H1 (cell line): Measurements from ENCODE around the gene SEPTIN7. TPM values are rescaled to one million over a fixed set of nuclear protein-coding genes. Genes with fewer than 3 reads are reported as not detected.

Source experiments
- CTCF ChIA-PET: fragments of 300-600 bp; sonication (Branson Sonifier 250); formaldehyde crosslinking; loops from one replicate; lab custom pipeline; 2021; ENCODE audit not compliant: partially characterized antibody; lab: Charles Lee
- POLR2A ChIA-PET: fragments of 300-600 bp; sonication (Branson Sonifier 250); formaldehyde crosslinking; loops from one replicate; lab custom pipeline; 2021; ENCODE audit warnings: inconsistent platforms; ENCODE audit not compliant: partially characterized antibody; lab: Charles Lee
- DNase-seq, 2 experiments: peaks; one replicate each; pipeline versions ENCODE4 v3.0.0 to v3.0.0-alpha.2; 2010 to 2022; ENCODE audit warnings: low spot score in 2 of 2, low read depth in 1 of 2, mixed read lengths in 1 of 2
- FAIRE-seq: peaks from 2 replicates; lab custom pipeline; 2011; peaks lifted over from hg19 to GRCh38; lab: Jason Lieb, UNC
- H2AFZ ChIP-seq: 2 replicates; pipeline ENCODE4 v1.8.1; 2012; ENCODE audit warnings: low read length, inconsistent platforms
- H2AK5ac ChIP-seq: 2 replicates; pipeline ENCODE4 v1.6.1; 2013; ENCODE audit warnings: low read depth, low read length
- H2BK120ac ChIP-seq: replicated peaks from 2 replicates; pipeline ENCODE3; 2013; ENCODE audit warnings: low read depth, low read length, inconsistent platforms
- H2BK12ac ChIP-seq: 2 replicates; pipeline ENCODE4 v1.6.1; 2013; ENCODE audit warnings: low read depth, low read length
- H2BK15ac ChIP-seq: 2 replicates; pipeline ENCODE4 v1.6.1; 2013; ENCODE audit warnings: low read length
- H2BK20ac ChIP-seq: 2 replicates; pipeline ENCODE4 v1.6.1; 2013; ENCODE audit warnings: low read length
- H2BK5ac ChIP-seq: 2 replicates; pipeline ENCODE4 v1.6.1; 2013; ENCODE audit warnings: low read depth, low read length
- H3K14ac ChIP-seq: 2 replicates; pipeline ENCODE4 v1.6.1; 2013; ENCODE audit warnings: inconsistent platforms; ENCODE audit not compliant: insufficient read length
- H3K18ac ChIP-seq: 2 replicates; pipeline ENCODE4 v1.6.1; 2013; ENCODE audit warnings: low read length; ENCODE audit errors: extremely low read depth
- H3K23ac ChIP-seq: 2 replicates; pipeline ENCODE4 v1.6.1; 2013; ENCODE audit warnings: inconsistent platforms; ENCODE audit not compliant: insufficient read length
- H3K23me2 ChIP-seq: 2 replicates; pipeline ENCODE4 v1.6.1; 2013; ENCODE audit warnings: low read depth, low read length
- H3K27ac ChIP-seq: 2 replicates; pipeline ENCODE4 v1.6.1; 2011; ENCODE audit warnings: low read depth, low read length, inconsistent platforms
- H3K27me3 ChIP-seq, 4 experiments: replicated peaks in 1 of 4; 1 replicate in 1 of 4; 2 replicates in 3 of 4; pipeline versions ENCODE4 v1.6.1 to v1.8.1; 2011 to 2013; ENCODE audit warnings: low read length in 3 of 4, mild to moderate bottlenecking in 3 of 4, inconsistent platforms in 2 of 4, mixed read lengths in 2 of 4, moderate library complexity in 1 of 4; ENCODE audit not compliant: control insufficient read depth in 3 of 4, insufficient read depth in 3 of 4; ENCODE audit errors: extremely low read depth in 1 of 4
- H3K36me3 ChIP-seq, 4 experiments: 2 replicates each; pipeline versions ENCODE4 v1.6.1 to v1.8.1; 2011 to 2013; ENCODE audit warnings: mild to moderate bottlenecking in 4 of 4, low read length in 3 of 4, moderate library complexity in 2 of 4, control low read depth in 1 of 4, inconsistent platforms in 1 of 4; ENCODE audit not compliant: insufficient read depth in 4 of 4, control insufficient read depth in 2 of 4
- H3K4ac ChIP-seq: replicated peaks from 2 replicates; pipeline ENCODE3; 2013; ENCODE audit warnings: low read length, low read depth, mixed read lengths, inconsistent platforms; ENCODE audit not compliant: insufficient read length
- H3K4me1 ChIP-seq, 4 experiments: replicated peaks in 1 of 4; 1 replicate in 1 of 4; 2 replicates in 3 of 4; pipeline versions ENCODE4 v1.6.1 to v1.8.1; 2011 to 2013; ENCODE audit warnings: low read length in 3 of 4, inconsistent platforms in 2 of 4, mixed read lengths in 1 of 4; ENCODE audit not compliant: insufficient read depth in 4 of 4, control insufficient read depth in 3 of 4
- H3K4me2 ChIP-seq, 2 experiments: 2 replicates each; pipeline versions ENCODE4 v1.6.1 to v1.8.1; 2011 to 2013; ENCODE audit warnings: low read depth in 2 of 2, low read length in 2 of 2, control low read depth in 1 of 2, inconsistent platforms in 1 of 2, mild to moderate bottlenecking in 1 of 2; ENCODE audit not compliant: insufficient read depth in 1 of 2
- H3K4me3 ChIP-seq, 4 experiments: fragments of 200-600, 300-600 bp in 1 of 4; sonication (generic), shearing (Covaris generic), sonication (Bioruptor Twin) in 1 of 4; 2 replicates each; pipeline versions ENCODE4 v1.5.1 to v1.8.1; 2011 to 2016; ENCODE audit warnings: low read length in 4 of 4, low read depth in 3 of 4, control low read depth in 2 of 4, inconsistent platforms in 2 of 4, mild to moderate bottlenecking in 2 of 4, mixed read lengths in 1 of 4, moderate library complexity in 1 of 4; ENCODE audit not compliant: insufficient read depth in 2 of 4; ENCODE audit errors: extremely low read depth in 1 of 4
- H3K56ac ChIP-seq: replicated peaks from 2 replicates; pipeline ENCODE3; 2013; ENCODE audit warnings: low read depth, mild to moderate bottlenecking, mixed read lengths, low read length, inconsistent platforms; ENCODE audit not compliant: insufficient read length
- H3K79me1 ChIP-seq: 2 replicates; pipeline ENCODE4 v1.6.1; 2013; ENCODE audit warnings: low read depth, low read length, control low read depth
- H3K79me2 ChIP-seq, 2 experiments: 2 replicates each; pipeline versions ENCODE4 v1.6.1 to v1.8.1; 2012 to 2013; ENCODE audit warnings: low read length in 2 of 2, mild to moderate bottlenecking in 2 of 2, inconsistent platforms in 1 of 2; ENCODE audit not compliant: insufficient read depth in 2 of 2, control insufficient read depth in 1 of 2
- H3K9ac ChIP-seq, 4 experiments: replicated peaks in 1 of 4; 1 replicate in 1 of 4; 2 replicates in 3 of 4; pipeline versions ENCODE4 v1.6.1 to v1.8.1; 2011 to 2013; ENCODE audit warnings: low read depth in 3 of 4, low read length in 3 of 4, control low read depth in 2 of 4, mild to moderate bottlenecking in 2 of 4, moderate library complexity in 2 of 4, inconsistent platforms in 1 of 4; ENCODE audit errors: extremely low read depth in 1 of 4
- H3K9me3 ChIP-seq, 2 experiments: 2 replicates each; pipeline versions ENCODE4 v1.6.1 to v1.8.1; 2012 to 2013; ENCODE audit warnings: mild to moderate bottlenecking in 2 of 2, moderate library complexity in 2 of 2, control low read depth in 1 of 2, inconsistent platforms in 1 of 2, low read depth in 1 of 2, low read length in 1 of 2, mixed read lengths in 1 of 2; ENCODE audit not compliant: insufficient read depth in 2 of 2
- H4K20me1 ChIP-seq, 2 experiments: replicated peaks in 1 of 2; 2 replicates each; pipeline versions ENCODE3 to v1.8.1; 2011 to 2013; ENCODE audit warnings: inconsistent platforms in 2 of 2, low read length in 2 of 2, mild to moderate bottlenecking in 1 of 2; ENCODE audit not compliant: insufficient read depth in 2 of 2, control insufficient read depth in 1 of 2
- H4K5ac ChIP-seq: 2 replicates; pipeline ENCODE4 v1.6.1; 2013; ENCODE audit warnings: low read length, low read depth, mixed read lengths, inconsistent platforms; ENCODE audit not compliant: insufficient read length
- H4K8ac ChIP-seq: 2 replicates; pipeline ENCODE4 v1.8.0; 2013; ENCODE audit warnings: mild to moderate bottlenecking, moderate library complexity, low read length, inconsistent platforms; ENCODE audit not compliant: insufficient read depth; ENCODE audit errors: extremely low read depth
- H4K91ac ChIP-seq: replicated peaks from 2 replicates; pipeline ENCODE3; 2013; ENCODE audit warnings: low read length, mixed read lengths, inconsistent platforms; ENCODE audit not compliant: insufficient read length
- ASH2L ChIP-seq: fragments of 200-600, 300-600 bp; sonication (generic); IDR thresholded peaks from one replicate; pipeline ENCODE4 v1.7.1; 2017; ENCODE audit warnings: low read length
- CTBP2 ChIP-seq: IDR thresholded peaks from 2 replicates; pipeline ENCODE4 v1.7.0; 2011; ENCODE audit warnings: borderline replicate concordance, mild to moderate bottlenecking, moderate library complexity, mixed read lengths, low read length; ENCODE audit not compliant: insufficient read depth, insufficient read length
- EZH2 ChIP-seq: fragments of 200-600 bp; sonication (generic); IDR thresholded peaks from 2 replicates; pipeline ENCODE4 v1.7.1; 2012; ENCODE audit warnings: low read depth, mild to moderate bottlenecking, moderate library complexity, low read length, inconsistent platforms; ENCODE audit not compliant: severe bottlenecking
- GTF2F1 ChIP-seq: IDR thresholded peaks from 2 replicates; pipeline ENCODE4 v1.6.1; 2012; ENCODE audit warnings: low read depth, low read length, improper control_type of control experiment, borderline replicate concordance
- MAFK ChIP-seq: IDR thresholded peaks from 2 replicates; pipeline ENCODE4 v1.6.1; 2012; ENCODE audit warnings: low read depth, mild to moderate bottlenecking, improper control_type of control experiment, low read length
- POLR2AphosphoS5 ChIP-seq: IDR thresholded peaks from 2 replicates; pipeline ENCODE4 v1.6.1; 2011; ENCODE audit warnings: low read depth, low read length
- RAD21 ChIP-seq, 2 experiments: IDR thresholded peaks in 1 of 2; conservative IDR thresholded peaks in 1 of 2; 2 replicates each; pipeline ENCODE4 v1.6.1; 2011; ENCODE audit warnings: low read depth in 2 of 2, low read length in 2 of 2, improper control_type of control experiment in 1 of 2, inconsistent platforms in 1 of 2, mild to moderate bottlenecking in 1 of 2, moderate library complexity in 1 of 2
- RFX5 ChIP-seq: IDR thresholded peaks from 2 replicates; pipeline ENCODE4 v1.6.1; 2011; ENCODE audit warnings: low read depth, low read length, improper control_type of control experiment, borderline replicate concordance
- TBP ChIP-seq: IDR thresholded peaks from 2 replicates; pipeline ENCODE4 v1.6.1; 2011; ENCODE audit warnings: low read depth, low read length, improper control_type of control experiment
- WGBS, 2 experiments: shearing (Covaris generic) in 1 of 2; methylation state at CpG; one replicate each; pipeline versions ENCODE4 v1.1.6 to v1.1.7; 2013 to 2015; ENCODE audit warnings: low lambda C conversion rate in 2 of 2, mixed read lengths in 2 of 2, inconsistent platforms in 1 of 2, low coverage in 1 of 2, missing lambda C conversion rate in 1 of 2; ENCODE audit not compliant: insufficient replicate concordance in 2 of 2, insufficient coverage in 1 of 2, insufficient read length in 1 of 2; ENCODE audit errors: extremely low coverage in 1 of 2, missing lambda C conversion rate in 1 of 2; 5-methylcytosine and 5-hydroxymethylcytosine counted together
- polyA plus RNA-seq, 7 experiments: library from polyadenylated mRNA; depleted of rRNA in 3 of 7; stranded (reverse) in 5 of 7; unstranded in 2 of 7; fragments of >200 nt in 5 of 7; fragments of 200-250 nt in 2 of 7; gene quantifications; 1 replicate in 5 of 7; 2 replicates in 1 of 7; 4 replicates in 1 of 7; pipeline versions ENCODE4 v1.2.1 to v1.2.3, GENCODE V29; 2011 to 2013; ENCODE audit warnings: missing spikeins in 2 of 7, mixed read lengths in 2 of 7
- total RNA-seq: library from RNA; stranded (reverse); fragmentation: NEBNext Ultra II Directional; extraction: Animal tissue kit (Norgen Biotek cat#: 25700); gene quantifications from 2 replicates; pipeline ENCODE4 v1.2.1, GENCODE V29; 2021
- TF ChIP-seq, protein P1 (sequence below): IDR thresholded peaks from 2 replicates; pipeline ENCODE4 v1.6.1; 2012; ENCODE audit warnings: low read length, inconsistent platforms
- TF ChIP-seq, protein P2 (sequence below): IDR thresholded peaks from 2 replicates; pipeline ENCODE4 v1.6.1; 2012; ENCODE audit warnings: inconsistent platforms

SEPTIN7 gene
- total and polyA plus RNA-seq, 2 of the 8 experiments (the other 6 are each of a cell fraction or from before 2014, with no cell fraction given), result 85.3 to 183 TPM

DNA sequence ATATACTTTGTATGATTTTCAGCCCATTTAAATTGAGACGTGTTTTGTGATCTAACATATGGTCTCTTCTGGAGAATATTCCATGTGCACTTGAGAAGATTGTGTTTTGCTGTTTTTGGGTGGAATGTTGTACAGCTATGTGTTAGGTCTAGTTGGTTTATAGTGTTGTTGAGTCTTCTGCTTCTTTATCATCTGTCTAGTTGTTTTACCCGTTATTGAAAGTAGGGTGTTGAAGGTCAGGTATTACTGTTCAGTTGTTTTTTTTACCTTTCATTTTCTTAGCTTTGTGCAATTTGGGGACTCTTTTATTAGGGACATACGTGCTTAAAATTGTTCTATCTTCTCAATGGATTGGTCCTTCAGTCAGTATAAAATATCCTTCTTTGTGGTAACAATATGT, 18.5 kb downstream of the SEPTIN7 start:
- H3K4me1 ChIP-seq, result peaks cover 0 to 10% (median 2%) of the 10 kb centered on the region in 4 experiments; a peak in 1 of 7 replicates
- H2BK15ac ChIP-seq, result no peak overlapping the region
- WGBS, 2 experiments, result 83% methylated on average over 3 of the region's 3 CpGs; no CpG with 5 or more reads in 1 of the 2 experiments
- H3K27me3 ChIP-seq, result no peaks in the 10 kb centered on the region
- H3K23ac ChIP-seq, result no peak overlapping the region
- H4K20me1 ChIP-seq, result peaks cover 3 to 4% of the 10 kb centered on the region in 2 experiments
- H2BK20ac ChIP-seq, result no peak overlapping the region
- H2AK5ac ChIP-seq, result no peak overlapping the region
- H3K9me3 ChIP-seq, result no peaks in the 10 kb centered on the region
- H3K14ac ChIP-seq, result no peak overlapping the region
- no peak for DNase-seq
- H3K27ac ChIP-seq, result no peak overlapping the region
- no peak overlapping the region for H3K18ac ChIP-seq
- no peak overlapping the region for H4K8ac ChIP-seq
- ChIA-PET POLR2A (interaction anchor here (1.2 to 1.5 kb wide), 2 partner anchors 15 to 19 kb away, joined by 7 read pairs; partner anchors contain the start of gene SEPTIN7), CTCF (interaction anchor here (0.6 to 2.9 kb wide), 2 partner anchors 17 to 18 kb away, joined by 3 to 8 read pairs; partner anchors contain the start of gene SEPTIN7)
- H3K36me3 ChIP-seq, result no peaks in the 10 kb centered on the region
- no peak overlapping the region for H3K4ac ChIP-seq
- H2AFZ ChIP-seq, result no peak overlapping the region
- H3K79me1 ChIP-seq, result peaks cover 2% of the 10 kb centered on the region; the same call in 1 of the 2 replicates
- no peak overlapping the region for H4K5ac ChIP-seq
- FAIRE-seq, result no peak
- no peak overlapping the region for H3K4me3 ChIP-seq
- H3K4me2 ChIP-seq, result no peak overlapping the region
- H3K9ac ChIP-seq, result no peak overlapping the region
- H2BK120ac ChIP-seq, result no peak overlapping the region
- no peak overlapping the region for H3K56ac ChIP-seq
- H2BK5ac ChIP-seq, result no peak overlapping the region
- no peaks in the 10 kb centered on the region for H3K23me2 ChIP-seq
- H3K79me2 ChIP-seq, result peaks cover 7 to 98% of the 10 kb centered on the region in 2 experiments; a peak in 3 of 4 replicates
- H4K91ac ChIP-seq, result no peak overlapping the region
- no peak overlapping the region for H2BK12ac ChIP-seq
- TF ChIP-seq, protein P1, sequence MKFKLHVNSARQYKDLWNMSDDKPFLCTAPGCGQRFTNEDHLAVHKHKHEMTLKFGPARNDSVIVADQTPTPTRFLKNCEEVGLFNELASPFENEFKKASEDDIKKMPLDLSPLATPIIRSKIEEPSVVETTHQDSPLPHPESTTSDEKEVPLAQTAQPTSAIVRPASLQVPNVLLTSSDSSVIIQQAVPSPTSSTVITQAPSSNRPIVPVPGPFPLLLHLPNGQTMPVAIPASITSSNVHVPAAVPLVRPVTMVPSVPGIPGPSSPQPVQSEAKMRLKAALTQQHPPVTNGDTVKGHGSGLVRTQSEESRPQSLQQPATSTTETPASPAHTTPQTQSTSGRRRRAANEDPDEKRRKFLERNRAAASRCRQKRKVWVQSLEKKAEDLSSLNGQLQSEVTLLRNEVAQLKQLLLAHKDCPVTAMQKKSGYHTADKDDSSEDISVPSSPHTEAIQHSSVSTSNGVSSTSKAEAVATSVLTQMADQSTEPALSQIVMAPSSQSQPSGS, result no peak
- no peak for TF ChIP-seq RAD21 (IDR thresholded peaks at IDR 0.05 in 1 of 2, conservative IDR thresholded peaks at IDR 0.05 in 1 of 2; ENCODE audit: low read depth in 2 of 2, low read length in 2 of 2)
- no peak for TF ChIP-seq MAFK
- no peak for TF ChIP-seq RFX5
- TF ChIP-seq TBP, result no peak
- TF ChIP-seq GTF2F1, result no peak
- no peak for TF ChIP-seq CTBP2
- TF ChIP-seq, protein P2, sequence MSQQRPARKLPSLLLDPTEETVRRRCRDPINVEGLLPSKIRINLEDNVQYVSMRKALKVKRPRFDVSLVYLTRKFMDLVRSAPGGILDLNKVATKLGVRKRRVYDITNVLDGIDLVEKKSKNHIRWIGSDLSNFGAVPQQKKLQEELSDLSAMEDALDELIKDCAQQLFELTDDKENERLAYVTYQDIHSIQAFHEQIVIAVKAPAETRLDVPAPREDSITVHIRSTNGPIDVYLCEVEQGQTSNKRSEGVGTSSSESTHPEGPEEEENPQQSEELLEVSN, result no peak
- no peak for TF ChIP-seq EZH2
- no peak for TF ChIP-seq POLR2AphosphoS5
- TF ChIP-seq ASH2L, result no peak
